HG03378 (cell line): Measurements from ENCODE around the gene IGF2.

Source experiments
- ATAC-seq: cut with Tn5 transposase; IDR thresholded peaks from one replicate; pipeline ENCODE4 v1.9.1; 2021; ENCODE audit warnings: mild to moderate bottlenecking, moderate library complexity; ENCODE audit not compliant: unreplicated experiment

The IGF2 gene

DNA sequence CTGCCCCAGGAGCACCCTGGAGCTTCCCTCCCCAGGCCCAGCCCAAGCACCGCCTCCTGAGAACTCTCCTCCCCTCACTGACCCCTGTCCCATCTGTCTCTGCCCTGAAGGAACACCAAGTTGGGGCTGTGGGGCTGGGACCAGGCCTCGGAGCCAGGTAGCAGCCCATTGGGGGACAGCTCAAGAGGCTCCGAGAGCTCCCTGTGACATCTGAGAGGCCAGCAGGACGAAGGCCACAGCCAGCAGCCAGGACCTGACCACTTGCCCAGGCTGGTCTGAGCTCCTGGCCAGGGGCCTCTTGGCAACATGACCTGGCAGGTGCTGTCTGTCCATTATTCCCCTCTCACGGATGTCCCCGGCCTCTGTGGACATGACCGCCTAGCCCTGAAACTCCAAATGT lies 33.7 kb downstream of the IGF2 start:
- no peak for ATAC-seq

DNA sequence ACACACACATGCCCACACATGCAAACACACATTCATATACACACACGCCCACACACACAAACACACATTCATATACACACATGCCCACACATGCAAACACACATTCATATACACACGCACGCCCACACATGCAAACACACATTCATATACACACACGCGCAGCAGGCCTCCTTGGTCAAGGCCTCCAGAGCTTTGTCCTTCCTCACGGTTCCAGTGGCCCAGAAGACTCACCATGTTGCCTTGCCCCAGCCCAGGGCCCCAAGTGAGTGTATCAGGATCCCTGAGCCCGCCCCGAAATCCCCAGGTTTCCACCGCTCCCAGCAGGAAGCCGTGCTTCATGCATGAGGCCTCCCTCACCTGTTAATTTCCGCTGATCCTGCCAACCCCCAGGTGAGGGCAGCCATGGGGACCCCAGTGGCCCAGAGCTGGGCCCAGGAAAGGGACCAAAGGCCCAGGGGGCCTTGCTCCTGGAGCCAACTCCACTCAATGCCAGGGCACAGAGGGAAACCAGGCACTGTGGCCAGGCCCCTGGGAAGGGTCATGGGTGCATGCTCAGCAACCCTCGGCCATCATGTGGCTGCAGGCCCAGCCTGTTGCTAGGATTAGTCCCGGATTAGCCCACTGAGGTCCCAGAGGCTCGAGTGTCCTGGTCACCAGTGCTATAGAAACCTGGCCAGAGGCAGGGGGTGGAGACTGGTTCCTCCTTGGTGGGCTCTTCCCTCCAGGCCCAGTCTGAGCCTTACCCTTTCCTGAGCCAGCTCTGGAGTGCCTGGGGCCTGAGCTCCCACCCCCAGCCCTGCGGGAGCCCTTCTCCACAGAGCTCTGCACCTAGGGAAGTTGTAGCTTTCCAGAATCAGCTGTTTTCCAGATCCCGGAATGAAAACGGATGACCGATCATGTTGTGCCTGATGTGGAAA lies 34.4 kb downstream of the IGF2 start:
- ATAC-seq, result no peak

DNA sequence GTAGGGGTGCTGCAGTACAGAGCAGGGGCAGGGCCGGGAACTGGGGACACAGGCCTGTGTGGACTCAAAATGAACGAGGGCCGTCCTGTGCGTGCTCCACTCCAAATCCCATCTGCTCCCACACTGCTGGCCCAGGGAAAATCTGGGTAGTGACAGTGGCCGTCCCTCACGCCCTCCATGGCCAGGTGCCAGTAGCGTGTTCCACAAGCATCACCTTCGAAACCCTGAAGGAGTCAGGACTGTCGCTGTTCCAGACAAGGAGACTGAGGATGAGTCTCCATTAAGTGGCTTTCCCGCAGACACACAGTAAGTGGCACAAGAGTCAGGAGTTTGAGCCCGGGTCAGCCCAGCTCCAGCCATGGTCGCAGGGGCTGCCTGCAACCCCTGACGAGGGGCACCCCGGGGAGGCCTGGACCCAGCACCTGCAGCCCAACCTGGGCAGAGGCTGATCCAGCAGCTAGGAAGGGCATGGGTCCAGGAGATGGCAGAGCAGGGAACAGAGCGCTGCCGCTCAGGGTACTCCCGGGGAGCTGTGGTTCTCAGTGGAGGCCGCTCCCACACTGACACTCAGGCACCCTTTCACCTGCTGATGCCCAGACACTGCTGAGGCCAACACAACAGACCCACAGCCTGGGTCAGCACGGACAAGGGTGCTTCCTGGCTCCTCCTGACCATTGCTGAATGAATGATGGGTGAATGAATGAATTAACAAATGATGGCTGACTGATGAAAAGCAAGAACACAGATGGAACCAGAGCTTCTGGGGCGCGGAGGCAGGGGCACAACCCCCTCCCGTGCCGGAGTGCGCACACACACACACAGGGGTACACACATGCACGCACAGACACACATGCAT lies 35.3 kb downstream of the IGF2 start:
- ATAC-seq, result no peak

- ATAC-seq, result no peak
Observed at GRCh38 chr11:2102883-2103213, 36.3 kb downstream of the IGF2 start.

DNA sequence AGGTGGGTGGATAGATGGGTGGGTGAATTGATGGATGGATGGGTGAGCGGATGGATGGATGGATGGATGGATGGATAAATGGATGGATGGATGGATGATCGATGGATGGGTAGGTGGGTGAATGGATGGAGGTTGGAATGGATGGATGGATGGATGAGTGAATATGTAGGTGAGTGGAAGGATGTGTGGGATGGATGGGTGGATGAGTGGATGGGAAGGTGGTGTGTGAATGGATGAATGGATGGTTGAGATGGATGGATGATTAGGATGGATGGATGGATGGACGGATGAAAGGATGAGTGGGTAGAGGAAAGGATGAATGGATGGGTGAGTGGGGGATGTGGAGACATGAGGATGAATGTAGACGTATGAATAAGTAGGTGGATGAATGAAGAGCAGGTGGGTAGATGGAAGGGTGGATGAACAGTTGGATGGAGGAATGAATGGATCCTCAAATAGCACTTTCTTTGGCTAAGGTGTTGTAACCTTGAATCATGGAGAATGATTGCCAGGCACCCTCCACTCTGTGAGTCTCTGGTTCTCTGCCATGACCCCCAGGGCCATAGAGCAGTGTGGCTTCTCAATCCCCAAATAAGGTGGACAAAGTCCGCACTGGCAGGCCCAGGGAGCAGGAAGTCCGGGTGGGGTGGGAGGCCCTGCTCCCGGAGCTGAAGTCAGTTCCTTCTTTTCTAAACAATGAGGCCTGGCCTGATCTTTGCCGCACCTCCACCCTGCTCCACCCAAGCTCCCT lies 36.9 kb downstream of the IGF2 start:
- no peak for ATAC-seq

DNA sequence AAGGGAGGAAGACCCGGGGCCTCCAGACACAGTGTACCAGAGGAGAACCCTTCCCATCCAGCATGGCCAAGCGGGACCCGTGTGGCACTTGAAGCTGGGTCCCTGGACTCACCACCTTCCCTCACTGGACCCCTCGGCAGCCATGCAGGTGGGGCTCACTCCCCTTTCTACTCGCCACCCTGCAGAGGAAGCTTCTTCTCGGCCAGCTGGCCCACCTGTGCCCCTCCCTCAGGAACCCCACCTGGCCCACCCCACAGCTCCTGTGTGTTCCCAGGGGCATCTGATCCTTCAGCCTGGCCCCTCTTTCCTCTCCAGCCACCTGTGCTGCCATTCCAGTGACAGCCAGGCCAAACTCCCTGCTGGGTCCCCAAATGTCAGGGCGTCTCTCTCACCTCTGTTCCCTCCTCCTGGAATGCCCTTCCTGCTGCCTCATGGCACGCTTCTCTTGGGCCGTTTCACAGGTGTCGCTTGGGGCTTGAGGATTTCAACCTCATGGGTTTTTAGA lies 38.0 kb downstream of the IGF2 start:
- no peak for ATAC-seq

DNA sequence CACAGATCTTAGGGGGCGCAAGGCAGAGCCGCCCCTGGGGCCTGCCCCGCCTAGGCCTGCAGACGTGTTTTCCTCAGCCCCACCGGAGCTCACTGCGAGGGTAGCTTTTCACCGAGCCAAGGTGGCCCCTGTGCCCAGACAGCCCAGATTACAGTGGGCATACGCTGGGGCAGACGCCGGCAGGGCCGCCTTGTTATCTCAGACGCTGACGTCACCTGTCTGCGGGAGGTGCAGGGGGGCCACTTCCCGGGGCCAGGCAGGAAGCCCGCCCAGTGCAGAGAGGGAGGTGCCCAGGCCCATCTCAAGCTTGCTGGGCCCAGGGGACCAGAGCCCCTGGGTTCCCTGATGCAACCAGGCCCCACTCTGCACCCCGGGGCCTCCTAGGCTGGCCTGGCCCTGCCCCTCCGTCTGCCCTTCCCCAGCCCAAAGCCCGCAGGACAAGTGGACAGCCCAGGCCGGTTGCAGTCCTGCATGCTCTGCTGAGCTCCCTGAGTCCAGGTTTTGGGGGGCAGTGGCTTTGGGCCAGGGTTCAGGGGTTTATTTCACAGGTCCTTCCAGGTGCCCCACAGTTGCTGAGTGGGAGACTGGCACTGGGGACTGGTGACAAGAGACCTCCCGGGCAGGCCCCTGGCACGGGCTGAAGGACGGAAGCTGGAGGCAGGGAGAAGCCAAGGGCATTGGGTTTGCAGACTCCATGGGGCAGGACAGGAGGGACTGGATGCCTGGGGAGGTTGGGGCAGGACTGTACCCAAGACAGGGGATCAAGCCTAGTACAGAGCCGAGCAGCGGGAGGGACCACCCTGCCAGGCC lies 38.6 kb downstream of the IGF2 start:
- ATAC-seq, result no peak

DNA sequence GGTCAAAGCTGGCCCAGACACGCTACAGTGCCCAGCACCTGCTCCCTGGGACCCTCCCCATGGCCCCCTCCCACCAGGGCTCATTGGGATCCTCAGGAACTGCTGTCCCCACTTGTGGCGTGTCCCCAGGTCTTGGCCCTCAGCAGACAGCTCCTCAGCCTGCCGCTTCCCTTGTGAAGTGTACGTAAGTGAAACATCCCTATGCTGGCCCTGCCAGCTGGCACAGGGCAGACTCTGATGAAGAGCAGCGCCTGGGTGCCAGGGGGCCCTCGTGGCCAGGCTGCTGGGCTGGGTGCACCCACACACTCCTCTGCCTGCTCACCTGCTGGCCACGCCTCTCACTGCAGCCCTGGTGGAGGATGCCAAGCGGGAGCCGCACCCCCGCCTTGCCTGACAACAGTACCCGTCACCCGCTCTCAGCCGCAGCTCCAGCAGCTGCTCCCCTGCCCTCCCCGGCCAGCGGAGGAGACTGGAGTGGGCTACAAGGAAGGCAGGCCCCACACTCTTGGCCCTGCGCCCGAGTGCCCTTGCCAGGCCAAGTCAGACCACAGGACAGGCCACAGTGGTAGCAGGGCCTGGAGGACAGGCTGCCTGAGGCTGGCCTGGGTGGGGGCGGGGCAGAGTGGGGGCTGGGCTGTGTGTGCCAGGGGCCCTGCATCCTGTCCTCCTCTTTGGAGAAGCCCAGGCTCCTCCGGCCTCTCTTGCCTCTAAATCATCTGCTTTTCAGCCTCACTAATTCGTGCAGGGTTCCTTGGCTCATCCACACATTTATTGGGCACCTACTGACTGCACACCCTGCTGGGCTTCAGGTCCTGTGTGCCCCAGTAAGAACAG lies 39.5 kb downstream of the IGF2 start:
- no peak for ATAC-seq

- no peak for ATAC-seq
Observed at GRCh38 chr11:2098691-2099515, 40.3 kb downstream of the IGF2 start.

DNA sequence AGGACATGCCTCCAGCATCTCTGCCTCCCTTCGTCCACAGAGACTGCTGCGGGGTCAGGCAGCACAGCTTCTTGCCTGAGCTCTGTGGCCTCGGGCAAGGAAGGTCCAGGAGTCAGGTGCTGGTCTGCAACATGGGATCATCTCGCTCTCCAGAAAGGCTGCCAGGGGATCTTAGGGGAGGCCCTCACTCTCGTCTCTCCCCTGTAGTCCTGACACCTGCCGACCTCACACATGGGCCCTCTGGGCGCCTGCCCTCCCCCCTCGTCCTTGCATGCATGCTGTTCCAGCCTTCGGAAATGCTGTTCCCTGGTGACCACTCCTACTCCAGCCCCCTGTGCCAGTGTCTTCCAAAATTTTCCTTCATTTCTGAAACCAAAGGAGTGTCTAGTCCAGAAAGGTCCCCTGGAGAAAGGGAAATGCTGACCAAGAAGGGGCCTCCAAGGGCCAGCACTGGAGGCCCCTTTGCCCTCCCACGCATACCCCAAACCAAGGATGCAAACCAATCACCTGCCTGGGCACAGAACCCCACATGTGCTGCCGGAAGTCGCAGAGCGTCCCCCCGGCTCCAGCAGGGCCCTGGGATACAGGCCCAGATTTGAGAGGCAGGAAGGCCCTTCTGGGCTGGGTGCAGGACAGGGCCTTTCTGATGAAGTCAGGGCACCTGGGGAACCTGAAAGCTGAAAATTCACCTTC lies 41.0 kb downstream of the IGF2 start:
- ATAC-seq, result no peak

DNA sequence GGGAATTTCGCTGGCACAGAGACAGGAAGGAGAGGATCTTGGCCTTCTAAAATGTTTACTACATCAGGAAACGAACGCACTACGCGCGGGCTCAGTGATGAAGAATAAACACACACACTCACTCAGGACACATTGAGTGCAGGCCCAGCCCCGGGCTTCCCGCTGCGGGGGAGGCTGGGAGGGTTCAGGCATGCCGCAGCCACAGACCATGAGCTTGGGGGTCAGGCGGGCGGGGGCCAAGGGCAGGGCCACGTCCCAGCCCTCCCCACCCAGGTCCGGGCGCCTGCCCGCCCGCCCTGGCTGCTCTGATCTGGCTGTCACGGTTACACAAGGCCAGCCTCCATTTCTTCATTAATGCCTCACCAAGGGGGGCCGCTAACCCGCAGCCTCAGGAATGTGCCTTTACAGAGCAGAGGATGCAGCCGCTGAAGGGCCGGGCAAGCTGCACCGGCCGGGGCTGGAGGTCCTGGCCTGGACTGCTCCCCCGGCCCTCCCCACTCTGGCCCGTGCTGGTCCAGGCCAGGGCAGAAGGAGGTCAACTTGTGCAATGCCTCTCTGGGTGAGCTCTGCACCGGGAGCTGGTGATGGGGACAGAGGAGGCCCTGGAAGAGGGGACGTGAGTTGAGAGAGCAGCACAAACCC lies 41.7 kb downstream of the IGF2 start:
- ATAC-seq, result no peak

GRCh38 chr11:2096919-2097301 lies 42.3 kb downstream of the IGF2 start:
- ATAC-seq, result no peak

- no peak for ATAC-seq
Observed at GRCh38 chr11:2096011-2096918, 42.9 kb downstream of the IGF2 start.

DNA sequence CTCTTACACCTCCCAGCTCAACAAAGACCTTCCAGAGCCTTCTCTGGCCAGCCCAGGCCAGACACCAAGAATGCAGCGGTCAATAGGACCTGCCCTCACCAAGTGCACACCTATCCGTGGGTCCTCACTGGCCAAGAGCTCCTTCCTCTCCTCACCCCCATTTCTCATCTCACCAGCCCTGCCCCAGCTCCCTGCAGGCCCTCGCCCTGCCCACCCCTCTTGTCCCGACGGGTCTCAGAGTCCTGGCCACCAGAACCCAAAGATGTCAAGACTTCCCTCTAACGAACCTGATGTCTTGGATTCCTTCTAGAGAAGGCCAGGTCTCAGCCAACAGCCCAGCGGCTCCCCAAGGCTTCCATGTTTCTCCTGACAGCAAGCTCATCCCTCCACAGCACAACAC lies 43.6 kb downstream of the IGF2 start:
- no peak for ATAC-seq

DNA sequence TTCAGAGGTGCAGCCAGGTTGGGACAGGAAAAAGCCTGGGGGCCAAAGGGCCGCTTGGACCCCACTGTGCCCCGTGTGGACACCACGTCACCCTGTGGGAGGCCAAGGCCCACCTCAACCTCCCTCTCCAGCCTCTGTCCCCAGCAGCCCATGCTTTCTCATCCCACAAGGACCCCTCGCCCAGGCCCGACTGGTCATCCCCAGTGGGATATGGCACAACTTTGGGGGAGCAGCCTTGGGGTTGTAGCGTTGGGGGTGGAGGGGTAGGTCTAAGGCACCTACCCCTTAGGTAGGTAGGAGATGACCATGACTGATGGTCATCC lies 44.0 kb downstream of the IGF2 start:
- no peak for ATAC-seq

- no peak for ATAC-seq
Observed at GRCh38 chr11:2094354-2095197, 44.6 kb downstream of the IGF2 start.
